Measurements from ENCODE around the gene HERC2.
"Not testable (repeated sequence)": the region's sequence is repeated elsewhere in the genome, so short reads cannot be mapped to it uniquely, and the experiment has no call there.

HERC2 gene

GRCh38 chr15:28125673-28126651 is 196.0 kb downstream of the HERC2 start:
- no peak for DNase-seq

GRCh38 chr15:28124841-28125240 is 197.1 kb downstream of the HERC2 start:
- DNase-seq = no peak

GRCh38 chr15:28123408-28124023 is 198.5 kb downstream of the HERC2 start:
- DNase-seq = peak; percentile 77

GRCh38 chr15:28122038-28122949 is 199.7 kb downstream of the HERC2 start:
- no peak for DNase-seq

GRCh38 chr15:28121577-28121976 is 200.4 kb downstream of the HERC2 start:
- not testable (repeated sequence) for DNase-seq

- no peak for DNase-seq
Measured at GRCh38 chr15:28120359-28120640, 201.7 kb downstream of the HERC2 start.

GRCh38 chr15:28118531-28118930 is 203.4 kb downstream of the HERC2 start:
- DNase-seq = no peak

GRCh38 chr15:28118083-28118482 is 203.9 kb downstream of the HERC2 start:
- no peak for DNase-seq

GRCh38 chr15:28117432-28117990 is 204.5 kb downstream of the HERC2 start:
- no peak for DNase-seq

GRCh38 chr15:28116521-28117431 is 205.2 kb downstream of the HERC2 start:
- no peak for DNase-seq

- no peak for DNase-seq
Measured at GRCh38 chr15:28115871-28116270, 206.1 kb downstream of the HERC2 start.

GRCh38 chr15:28114721-28115622 is 207.0 kb downstream of the HERC2 start:
- DNase-seq = no peak

GRCh38 chr15:28114114-28114455 is 207.9 kb downstream of the HERC2 start:
- DNase-seq = no peak

GRCh38 chr15:28113394-28114113 is 208.4 kb downstream of the HERC2 start:
- no peak for DNase-seq

- DNase-seq = no peak
Measured at GRCh38 chr15:28112962-28113361, 209.0 kb downstream of the HERC2 start.

GRCh38 chr15:28112101-28112760 is 209.7 kb downstream of the HERC2 start:
- no peak for DNase-seq

- no peak for DNase-seq
Measured at GRCh38 chr15:28111543-28111942, 210.4 kb downstream of the HERC2 start.

- no peak for DNase-seq
Measured at GRCh38 chr15:28110481-28110881, 211.5 kb downstream of the HERC2 start.

GRCh38 chr15:28109626-28110455 is 212.1 kb downstream of the HERC2 start:
- DNase-seq = no peak

Data from right forelimb (tissue), 1 donor.